ENCODE measurements around the gene PGP.
"Not testable (repeated sequence)": the region's sequence is repeated elsewhere in the genome, so short reads cannot be mapped to it uniquely, and the experiment has no call there.

PGP gene

GRCh38 chr16:2214719-2214968, at the start of gene PGP:
Gene PGP, minus strand, starts transcription at chr16:2214840. Its CDS starts 63 bp downstream, at chr16:2214777.
- Histone ChIP-seq H3K4me1 (ENCODE audit: control insufficient read depth, insufficient read depth, low read length) (no peaks in the 10 kb centered on the region), H3K36me3 (ENCODE audit: control insufficient read depth, insufficient read depth, low read length) (peaks cover 14% of the 10 kb centered on the region), H3K9me3 (ENCODE audit: control insufficient read depth, insufficient read depth, low read length) (no peaks in the 10 kb centered on the region), H3K4me3 (ENCODE audit: low read depth, low read length) (peak within 1 kb of the TSS; percentile 89), H3K9ac (ENCODE audit: low read depth, low read length) (peak within 1 kb of the TSS; percentile 77), H3K27me3 (ENCODE audit: control insufficient read depth, insufficient read depth, low read length) (no peaks in the 10 kb centered on the region)

GRCh38 chr16:2263026-2263425, 48.4 kb upstream of the PGP start:
- H3K9ac ChIP-seq (ENCODE audit: low read depth, low read length); H3K4me3 ChIP-seq (ENCODE audit: low read depth, low read length); H3K27me3 ChIP-seq (ENCODE audit: control insufficient read depth, insufficient read depth, low read length); H3K9me3 ChIP-seq (ENCODE audit: control insufficient read depth, insufficient read depth, low read length); H3K4me1 ChIP-seq (ENCODE audit: control insufficient read depth, insufficient read depth, low read length): not testable (repeated sequence)
- peaks cover 59% of the 10 kb centered on the region for H3K36me3 ChIP-seq (ENCODE audit: control insufficient read depth, insufficient read depth, low read length)

- Histone ChIP-seq H3K4me3 (ENCODE audit: low read depth, low read length) (no peak overlapping the region), H3K9ac (ENCODE audit: low read depth, low read length) (no peak overlapping the region), H3K27me3 (ENCODE audit: control insufficient read depth, insufficient read depth, low read length) (no peaks in the 10 kb centered on the region), H3K36me3 (ENCODE audit: control insufficient read depth, insufficient read depth, low read length) (peaks cover 82% of the 10 kb centered on the region), H3K4me1 (ENCODE audit: control insufficient read depth, insufficient read depth, low read length) (peaks cover 4% of the 10 kb centered on the region), H3K9me3 (ENCODE audit: control insufficient read depth, insufficient read depth, low read length) (no peaks in the 10 kb centered on the region)
Observed at GRCh38 chr16:2260250-2260649, 45.6 kb upstream of the PGP start.

GRCh38 chr16:2258530-2258929, 43.9 kb upstream of the PGP start:
- H3K27me3 ChIP-seq (ENCODE audit: control insufficient read depth, insufficient read depth, low read length); H3K9me3 ChIP-seq (ENCODE audit: control insufficient read depth, insufficient read depth, low read length); H3K9ac ChIP-seq (ENCODE audit: low read depth, low read length); H3K4me3 ChIP-seq (ENCODE audit: low read depth, low read length); H3K4me1 ChIP-seq (ENCODE audit: control insufficient read depth, insufficient read depth, low read length): not testable (repeated sequence)
- H3K36me3 ChIP-seq (ENCODE audit: control insufficient read depth, insufficient read depth, low read length): peaks cover 84% of the 10 kb centered on the region

GRCh38 chr16:2257726-2258125, 43.1 kb upstream of the PGP start:
- Histone ChIP-seq H3K27me3 (ENCODE audit: control insufficient read depth, insufficient read depth, low read length) (no peaks in the 10 kb centered on the region), H3K9me3 (ENCODE audit: control insufficient read depth, insufficient read depth, low read length) (no peaks in the 10 kb centered on the region), H3K4me3 (ENCODE audit: low read depth, low read length) (no peak overlapping the region), H3K4me1 (ENCODE audit: control insufficient read depth, insufficient read depth, low read length) (peaks cover 2% of the 10 kb centered on the region), H3K36me3 (ENCODE audit: control insufficient read depth, insufficient read depth, low read length) (peaks cover 82% of the 10 kb centered on the region), H3K9ac (ENCODE audit: low read depth, low read length) (no peak overlapping the region)

- no peak overlapping the region for H3K4me3 ChIP-seq (ENCODE audit: low read depth, low read length)
- no peaks in the 10 kb centered on the region for H3K9me3 ChIP-seq (ENCODE audit: control insufficient read depth, insufficient read depth, low read length)
- H3K27me3 ChIP-seq (ENCODE audit: control insufficient read depth, insufficient read depth, low read length): no peaks in the 10 kb centered on the region
- peaks cover 74% of the 10 kb centered on the region for H3K36me3 ChIP-seq (ENCODE audit: control insufficient read depth, insufficient read depth, low read length)
- H3K4me1 ChIP-seq (ENCODE audit: control insufficient read depth, insufficient read depth, low read length): peaks cover 8% of the 10 kb centered on the region
- H3K9ac ChIP-seq (ENCODE audit: low read depth, low read length): no peak overlapping the region
Observed at GRCh38 chr16:2256531-2257140, 42.0 kb upstream of the PGP start.

- H3K9me3 ChIP-seq (ENCODE audit: control insufficient read depth, insufficient read depth, low read length): no peaks in the 10 kb centered on the region
- H3K4me3 ChIP-seq (ENCODE audit: low read depth, low read length): no peak overlapping the region
- peaks cover 8% of the 10 kb centered on the region for H3K4me1 ChIP-seq (ENCODE audit: control insufficient read depth, insufficient read depth, low read length)
- H3K27me3 ChIP-seq (ENCODE audit: control insufficient read depth, insufficient read depth, low read length): no peaks in the 10 kb centered on the region
- peaks cover 53% of the 10 kb centered on the region for H3K36me3 ChIP-seq (ENCODE audit: control insufficient read depth, insufficient read depth, low read length)
- no peak overlapping the region for H3K9ac ChIP-seq (ENCODE audit: low read depth, low read length)
Observed at GRCh38 chr16:2253293-2253692, 38.7 kb upstream of the PGP start.

GRCh38 chr16:2252806-2253148, 38.1 kb upstream of the PGP start:
- Histone ChIP-seq H3K9me3 (ENCODE audit: control insufficient read depth, insufficient read depth, low read length) (no peaks in the 10 kb centered on the region), H3K36me3 (ENCODE audit: control insufficient read depth, insufficient read depth, low read length) (peaks cover 49% of the 10 kb centered on the region), H3K4me1 (ENCODE audit: control insufficient read depth, insufficient read depth, low read length) (peaks cover 8% of the 10 kb centered on the region), H3K4me3 (ENCODE audit: low read depth, low read length) (no peak overlapping the region), H3K9ac (ENCODE audit: low read depth, low read length) (no peak overlapping the region), H3K27me3 (ENCODE audit: control insufficient read depth, insufficient read depth, low read length) (no peaks in the 10 kb centered on the region)

GRCh38 chr16:2251296-2252111, 36.9 kb upstream of the PGP start, which contains the start of gene ECI1:
Gene ECI1, minus strand, starts transcription at chr16:2251587. Its CDS starts 21 bp downstream, at chr16:2251566.
- H3K4me3 ChIP-seq (ENCODE audit: low read depth, low read length): peak within 1 kb of the TSS; percentile 77
- H3K27me3 ChIP-seq (ENCODE audit: control insufficient read depth, insufficient read depth, low read length): no peaks in the 10 kb centered on the region
- peaks cover 40% of the 10 kb centered on the region for H3K36me3 ChIP-seq (ENCODE audit: control insufficient read depth, insufficient read depth, low read length)
- H3K4me1 ChIP-seq (ENCODE audit: control insufficient read depth, insufficient read depth, low read length): peaks cover 8% of the 10 kb centered on the region
- H3K9me3 ChIP-seq (ENCODE audit: control insufficient read depth, insufficient read depth, low read length): no peaks in the 10 kb centered on the region
- H3K9ac ChIP-seq (ENCODE audit: low read depth, low read length): peak within 1 kb of the TSS; percentile 83

- H3K27me3 ChIP-seq (ENCODE audit: control insufficient read depth, insufficient read depth, low read length): no peaks in the 10 kb centered on the region
- peaks cover 40% of the 10 kb centered on the region for H3K36me3 ChIP-seq (ENCODE audit: control insufficient read depth, insufficient read depth, low read length)
- no peaks in the 10 kb centered on the region for H3K9me3 ChIP-seq (ENCODE audit: control insufficient read depth, insufficient read depth, low read length)
- H3K9ac ChIP-seq (ENCODE audit: low read depth, low read length): peak overlapping the region; percentile 83
- H3K4me3 ChIP-seq (ENCODE audit: low read depth, low read length): peak overlapping the region; percentile 77
- H3K4me1 ChIP-seq (ENCODE audit: control insufficient read depth, insufficient read depth, low read length): peaks cover 8% of the 10 kb centered on the region
Observed at GRCh38 chr16:2250652-2251295, 36.1 kb upstream of the PGP start.

GRCh38 chr16:2246301-2246885, 31.8 kb upstream of the PGP start:
- peaks cover 41% of the 10 kb centered on the region for H3K36me3 ChIP-seq (ENCODE audit: control insufficient read depth, insufficient read depth, low read length)
- no peaks in the 10 kb centered on the region for H3K9me3 ChIP-seq (ENCODE audit: control insufficient read depth, insufficient read depth, low read length)
- no peaks in the 10 kb centered on the region for H3K4me1 ChIP-seq (ENCODE audit: control insufficient read depth, insufficient read depth, low read length)
- no peaks in the 10 kb centered on the region for H3K27me3 ChIP-seq (ENCODE audit: control insufficient read depth, insufficient read depth, low read length)
- H3K4me3 ChIP-seq (ENCODE audit: low read depth, low read length): no peak overlapping the region
- H3K9ac ChIP-seq (ENCODE audit: low read depth, low read length): no peak overlapping the region

Data from iPS-15b (cell line).